GM15510 (cell line): ENCODE results near the gene VAC14.

Experiments used
- POLR2A ChIP-seq: IDR thresholded peaks from 3 replicates; pipeline ENCODE4 v1.6.1; 2011; ENCODE audit warnings: borderline replicate concordance; ENCODE audit not compliant: insufficient read length; ENCODE audit errors: extremely low read depth

The VAC14 gene

GRCh38 chr16:70682239-70683145 is 118.5 kb downstream of the VAC14 start:
- no peak for TF ChIP-seq POLR2A

- TF ChIP-seq POLR2A = no peak
These were observed 119.3 kb downstream of the VAC14 start for GRCh38 chr16:70681382-70682238.

- TF ChIP-seq POLR2A = no peak
These were observed 120.2 kb downstream of the VAC14 start for GRCh38 chr16:70680495-70681381.

GRCh38 chr16:70679671-70680494 is 121.1 kb downstream of the VAC14 start:
- TF ChIP-seq POLR2A = no peak

GRCh38 chr16:70678898-70679670 is 121.9 kb downstream of the VAC14 start:
- TF ChIP-seq POLR2A = no peak

- no peak for TF ChIP-seq POLR2A
These were observed 122.6 kb downstream of the VAC14 start for GRCh38 chr16:70678121-70678897.

GRCh38 chr16:70677499-70678120 is 123.3 kb downstream of the VAC14 start:
- no peak for TF ChIP-seq POLR2A

- TF ChIP-seq POLR2A = no peak
These were observed 124.1 kb downstream of the VAC14 start for GRCh38 chr16:70676675-70677498.

GRCh38 chr16:70675851-70676513 is 125.0 kb downstream of the VAC14 start:
- no peak for TF ChIP-seq POLR2A

GRCh38 chr16:70674221-70675014 is 126.5 kb downstream of the VAC14 start:
- TF ChIP-seq POLR2A = no peak

- TF ChIP-seq POLR2A = no peak
These were observed 130.8 kb downstream of the VAC14 start for GRCh38 chr16:70670175-70670574.
